Measurements from ENCODE around the gene ASB9.

DNA sequence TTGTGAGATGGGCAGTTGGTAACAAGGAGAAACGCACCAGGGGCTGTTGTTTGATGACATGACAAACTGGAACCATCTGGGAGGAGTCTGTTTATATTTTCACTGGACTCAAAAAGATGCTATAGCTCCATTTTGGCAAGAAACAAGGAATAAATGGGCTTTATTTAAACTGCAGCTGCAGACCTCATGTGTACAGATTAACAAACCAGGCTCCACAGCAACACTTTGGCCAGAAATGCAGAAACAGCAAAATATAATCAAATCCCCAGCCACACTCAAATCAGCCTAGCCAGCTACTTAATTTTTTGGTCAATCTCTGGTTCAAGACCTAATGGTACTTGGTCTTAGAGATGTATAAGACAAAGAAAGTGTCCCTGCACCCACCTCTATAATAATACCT is 52.7 kb downstream of the ASB9 start:
- TF ChIP-seq EP300 (IDR thresholded peaks at IDR 0.05) (no peak), CHD4 (IDR thresholded peaks at IDR 0.05; ENCODE audit: borderline replicate concordance) (no peak), POLR2A (IDR thresholded peaks at IDR 0.05; ENCODE audit: low read length) (no peak), RNF2 (IDR thresholded peaks at IDR 0.05; ENCODE audit: borderline replicate concordance, low read depth) (no peak), JUN (IDR thresholded peaks at IDR 0.05) (no peak), ESRRA (IDR thresholded peaks at IDR 0.05; ENCODE audit: borderline replicate concordance, low read length) (no peak), RFX5 (IDR thresholded peaks at IDR 0.05) (no peak), KDM1A (IDR thresholded peaks at IDR 0.05; ENCODE audit: low read depth) (no peak), HDAC2 (IDR thresholded peaks at IDR 0.05) (no peak)
- TF ChIP-seq, protein P1, sequence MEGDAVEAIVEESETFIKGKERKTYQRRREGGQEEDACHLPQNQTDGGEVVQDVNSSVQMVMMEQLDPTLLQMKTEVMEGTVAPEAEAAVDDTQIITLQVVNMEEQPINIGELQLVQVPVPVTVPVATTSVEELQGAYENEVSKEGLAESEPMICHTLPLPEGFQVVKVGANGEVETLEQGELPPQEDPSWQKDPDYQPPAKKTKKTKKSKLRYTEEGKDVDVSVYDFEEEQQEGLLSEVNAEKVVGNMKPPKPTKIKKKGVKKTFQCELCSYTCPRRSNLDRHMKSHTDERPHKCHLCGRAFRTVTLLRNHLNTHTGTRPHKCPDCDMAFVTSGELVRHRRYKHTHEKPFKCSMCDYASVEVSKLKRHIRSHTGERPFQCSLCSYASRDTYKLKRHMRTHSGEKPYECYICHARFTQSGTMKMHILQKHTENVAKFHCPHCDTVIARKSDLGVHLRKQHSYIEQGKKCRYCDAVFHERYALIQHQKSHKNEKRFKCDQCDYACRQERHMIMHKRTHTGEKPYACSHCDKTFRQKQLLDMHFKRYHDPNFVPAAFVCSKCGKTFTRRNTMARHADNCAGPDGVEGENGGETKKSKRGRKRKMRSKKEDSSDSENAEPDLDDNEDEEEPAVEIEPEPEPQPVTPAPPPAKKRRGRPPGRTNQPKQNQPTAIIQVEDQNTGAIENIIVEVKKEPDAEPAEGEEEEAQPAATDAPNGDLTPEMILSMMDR (IDR thresholded peaks at IDR 0.05): no peak
- TF ChIP-seq, protein P2, sequence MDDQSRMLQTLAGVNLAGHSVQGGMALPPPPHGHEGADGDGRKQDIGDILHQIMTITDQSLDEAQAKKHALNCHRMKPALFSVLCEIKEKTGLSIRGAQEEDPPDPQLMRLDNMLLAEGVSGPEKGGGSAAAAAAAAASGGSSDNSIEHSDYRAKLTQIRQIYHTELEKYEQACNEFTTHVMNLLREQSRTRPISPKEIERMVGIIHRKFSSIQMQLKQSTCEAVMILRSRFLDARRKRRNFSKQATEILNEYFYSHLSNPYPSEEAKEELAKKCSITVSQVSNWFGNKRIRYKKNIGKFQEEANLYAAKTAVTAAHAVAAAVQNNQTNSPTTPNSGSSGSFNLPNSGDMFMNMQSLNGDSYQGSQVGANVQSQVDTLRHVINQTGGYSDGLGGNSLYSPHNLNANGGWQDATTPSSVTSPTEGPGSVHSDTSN (IDR thresholded peaks at IDR 0.05): no peak
- TF ChIP-seq, protein P3, sequence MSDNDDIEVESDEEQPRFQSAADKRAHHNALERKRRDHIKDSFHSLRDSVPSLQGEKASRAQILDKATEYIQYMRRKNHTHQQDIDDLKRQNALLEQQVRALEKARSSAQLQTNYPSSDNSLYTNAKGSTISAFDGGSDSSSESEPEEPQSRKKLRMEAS (IDR thresholded peaks at IDR 0.05): no peak
- TF ChIP-seq, protein P4, sequence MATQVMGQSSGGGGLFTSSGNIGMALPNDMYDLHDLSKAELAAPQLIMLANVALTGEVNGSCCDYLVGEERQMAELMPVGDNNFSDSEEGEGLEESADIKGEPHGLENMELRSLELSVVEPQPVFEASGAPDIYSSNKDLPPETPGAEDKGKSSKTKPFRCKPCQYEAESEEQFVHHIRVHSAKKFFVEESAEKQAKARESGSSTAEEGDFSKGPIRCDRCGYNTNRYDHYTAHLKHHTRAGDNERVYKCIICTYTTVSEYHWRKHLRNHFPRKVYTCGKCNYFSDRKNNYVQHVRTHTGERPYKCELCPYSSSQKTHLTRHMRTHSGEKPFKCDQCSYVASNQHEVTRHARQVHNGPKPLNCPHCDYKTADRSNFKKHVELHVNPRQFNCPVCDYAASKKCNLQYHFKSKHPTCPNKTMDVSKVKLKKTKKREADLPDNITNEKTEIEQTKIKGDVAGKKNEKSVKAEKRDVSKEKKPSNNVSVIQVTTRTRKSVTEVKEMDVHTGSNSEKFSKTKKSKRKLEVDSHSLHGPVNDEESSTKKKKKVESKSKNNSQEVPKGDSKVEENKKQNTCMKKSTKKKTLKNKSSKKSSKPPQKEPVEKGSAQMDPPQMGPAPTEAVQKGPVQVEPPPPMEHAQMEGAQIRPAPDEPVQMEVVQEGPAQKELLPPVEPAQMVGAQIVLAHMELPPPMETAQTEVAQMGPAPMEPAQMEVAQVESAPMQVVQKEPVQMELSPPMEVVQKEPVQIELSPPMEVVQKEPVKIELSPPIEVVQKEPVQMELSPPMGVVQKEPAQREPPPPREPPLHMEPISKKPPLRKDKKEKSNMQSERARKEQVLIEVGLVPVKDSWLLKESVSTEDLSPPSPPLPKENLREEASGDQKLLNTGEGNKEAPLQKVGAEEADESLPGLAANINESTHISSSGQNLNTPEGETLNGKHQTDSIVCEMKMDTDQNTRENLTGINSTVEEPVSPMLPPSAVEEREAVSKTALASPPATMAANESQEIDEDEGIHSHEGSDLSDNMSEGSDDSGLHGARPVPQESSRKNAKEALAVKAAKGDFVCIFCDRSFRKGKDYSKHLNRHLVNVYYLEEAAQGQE (IDR thresholded peaks at IDR 0.05): no peak
- TF ChIP-seq, protein P5, sequence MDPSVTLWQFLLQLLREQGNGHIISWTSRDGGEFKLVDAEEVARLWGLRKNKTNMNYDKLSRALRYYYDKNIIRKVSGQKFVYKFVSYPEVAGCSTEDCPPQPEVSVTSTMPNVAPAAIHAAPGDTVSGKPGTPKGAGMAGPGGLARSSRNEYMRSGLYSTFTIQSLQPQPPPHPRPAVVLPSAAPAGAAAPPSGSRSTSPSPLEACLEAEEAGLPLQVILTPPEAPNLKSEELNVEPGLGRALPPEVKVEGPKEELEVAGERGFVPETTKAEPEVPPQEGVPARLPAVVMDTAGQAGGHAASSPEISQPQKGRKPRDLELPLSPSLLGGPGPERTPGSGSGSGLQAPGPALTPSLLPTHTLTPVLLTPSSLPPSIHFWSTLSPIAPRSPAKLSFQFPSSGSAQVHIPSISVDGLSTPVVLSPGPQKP (IDR thresholded peaks at IDR 0.05; ENCODE audit: low read depth, low read length): no peak
